Tongue (tissue), 3 donors: ENCODE data around the gene MTA2. TPM values are rescaled to one million over a fixed set of nuclear protein-coding genes. Genes with fewer than 3 reads are reported as not detected.
A peak's percentile ranks its signal among the peaks of the same experiment; 100 is the strongest.

Experiments
- DNase-seq: peaks from one replicate; pipeline ENCODE4 v3.0.0-alpha.2; 2015
- small RNA-seq: library from RNA; depleted of rRNA; stranded (forward); fragments of <200 nt; gene quantifications from one replicate; pipeline ENCODE3, GENCODE V24; 2014; ENCODE audit warnings: low replicate concordance
- total RNA-seq: library from RNA; depleted of rRNA; stranded (reverse); fragments of >200 nt; gene quantifications from one replicate; pipeline ENCODE4 v1.2.3, GENCODE V29; 2014

The MTA2 gene
- total RNA-seq, 1 donor from 2014 or later = 54.7 TPM

GRCh38 chr11:62546929-62547625 lies 54.6 kb downstream of the MTA2 start:
- peak; percentile 66 for DNase-seq

GRCh38 chr11:62546244-62546928 lies 55.3 kb downstream of the MTA2 start, which contains the start of gene AHNAK:
TSS of gene AHNAK (minus strand) at chr11:62546806. CDS start at chr11:62536098, 10,708 bp downstream.
- DNase-seq = peak; percentile 92

- DNase-seq = peak; percentile 98
Measured at GRCh38 chr11:62545437-62546243, 56.0 kb downstream of the MTA2 start.

- DNase-seq = peak; percentile 35
Measured at GRCh38 chr11:62544581-62545436, 56.9 kb downstream of the MTA2 start.

GRCh38 chr11:62543680-62544444 lies 57.8 kb downstream of the MTA2 start:
- no peak for DNase-seq

Small RNAs within 50 kb of the gene (small RNA-seq; reads per million reads assigned to genes)
- gene AP001458.1 (not detected), gene EEF1G (not detected), gene MIR6747 (0.06 reads per million)

Other genes with a start within 250 kb of the MTA2 start
- not detected for gene SCGB1A1, start 182.8 kb downstream of the MTA2 start, total RNA-seq
- gene AHNAK, start 55.1 kb downstream of the MTA2 start, total RNA-seq = 909 TPM
- gene EEF1G, start 28.0 kb downstream of the MTA2 start, total RNA-seq = 1,840 TPM
- 5.8 TPM for gene TUT1, start 10.3 kb downstream of the MTA2 start, total RNA-seq
- gene EML3, start 10.9 kb upstream of the MTA2 start, total RNA-seq = 11.2 TPM
- 0.72 TPM for gene ROM1, start 11.4 kb upstream of the MTA2 start, total RNA-seq
- 14.4 TPM for gene B3GAT3, start 20.1 kb upstream of the MTA2 start, total RNA-seq
- gene GANAB, start 44.7 kb upstream of the MTA2 start, total RNA-seq = 158 TPM
- 22.4 TPM for gene INTS5, start 51.4 kb upstream of the MTA2 start, total RNA-seq
- gene C11orf98, start 63.3 kb upstream of the MTA2 start, total RNA-seq = 10.4 TPM
- 2.6 TPM for gene CSKMT, start 63.4 kb upstream of the MTA2 start, total RNA-seq
- gene UQCC3, start 69.8 kb upstream of the MTA2 start, total RNA-seq = 5.4 TPM
- 2.9 TPM for gene LBHD1, start 70.4 kb upstream of the MTA2 start, total RNA-seq
- 90.2 TPM for gene UBXN1, start 77.2 kb upstream of the MTA2 start, total RNA-seq
- 33.8 TPM for gene LRRN4CL, start 87.7 kb upstream of the MTA2 start, total RNA-seq
- 11.4 TPM for gene BSCL2, start 105.6 kb upstream of the MTA2 start, total RNA-seq
- not detected for gene GNG3, start 105.8 kb upstream of the MTA2 start, total RNA-seq
- 39.0 TPM for gene HNRNPUL2, start 125.6 kb upstream of the MTA2 start, total RNA-seq
- 18.9 TPM for gene TTC9C, start 126.6 kb upstream of the MTA2 start, total RNA-seq
- gene ZBTB3, start 152.3 kb upstream of the MTA2 start, total RNA-seq = 7.5 TPM
- 56.2 TPM for gene POLR2G, start 159.7 kb upstream of the MTA2 start, total RNA-seq
- 17.7 TPM for gene TAF6L, start 169.5 kb upstream of the MTA2 start, total RNA-seq
- gene TMEM179B, start 185.5 kb upstream of the MTA2 start, total RNA-seq = 19.5 TPM
- gene TMEM223, start 190.1 kb upstream of the MTA2 start, total RNA-seq = 24.7 TPM
- gene NXF1, start 203.6 kb upstream of the MTA2 start, total RNA-seq = 45.2 TPM
- gene STX5, start 230.2 kb upstream of the MTA2 start, total RNA-seq = 37.1 TPM
- not detected for gene TEX54, start 231.0 kb upstream of the MTA2 start, total RNA-seq
- gene WDR74, start 237.7 kb upstream of the MTA2 start, total RNA-seq = 36.8 TPM